GM12891 (cell line): Measurements from ENCODE around the gene TUBD1.
"Not testable (repeated sequence)": the region's sequence is repeated elsewhere in the genome, so short reads cannot be mapped to it uniquely, and the experiment has no call there.

Experiments used
- DNase-seq: peaks from one replicate; pipeline ENCODE4 v3.0.0; 2011; ENCODE audit warnings: low spot score; ENCODE audit not compliant: insufficient read length
- FAIRE-seq: peaks from 2 replicates; lab custom pipeline; 2011; peaks lifted over from hg19 to GRCh38; lab: Jason Lieb, UNC
- PAX5 ChIP-seq: IDR thresholded peaks from 2 replicates; pipeline ENCODE4 v1.6.1; 2011; ENCODE audit warnings: low read length, moderate library complexity, mild to moderate bottlenecking; ENCODE audit not compliant: insufficient read depth, severe bottlenecking
- POLR2A ChIP-seq: IDR thresholded peaks from 2 replicates; pipeline ENCODE4 v1.6.1; 2011; ENCODE audit warnings: low read depth, low read length, control low read depth
- POLR2AphosphoS5 ChIP-seq: IDR thresholded peaks from 2 replicates; pipeline ENCODE4 v1.6.1; 2011; ENCODE audit warnings: low read depth, low read length, control low read depth
- POU2F2 ChIP-seq: IDR thresholded peaks from 2 replicates; pipeline ENCODE4 v1.6.1; 2011; ENCODE audit warnings: low read depth, mild to moderate bottlenecking, control low read depth, low read length, moderate library complexity
- SPI1 ChIP-seq: IDR thresholded peaks from 2 replicates; pipeline ENCODE4 v1.6.1; 2011; ENCODE audit warnings: low read depth, low read length, control low read depth
- TAF1 ChIP-seq: IDR thresholded peaks from 2 replicates; pipeline ENCODE4 v1.6.1; 2011; ENCODE audit warnings: low read depth, low read length, control low read depth

The TUBD1 gene

DNA sequence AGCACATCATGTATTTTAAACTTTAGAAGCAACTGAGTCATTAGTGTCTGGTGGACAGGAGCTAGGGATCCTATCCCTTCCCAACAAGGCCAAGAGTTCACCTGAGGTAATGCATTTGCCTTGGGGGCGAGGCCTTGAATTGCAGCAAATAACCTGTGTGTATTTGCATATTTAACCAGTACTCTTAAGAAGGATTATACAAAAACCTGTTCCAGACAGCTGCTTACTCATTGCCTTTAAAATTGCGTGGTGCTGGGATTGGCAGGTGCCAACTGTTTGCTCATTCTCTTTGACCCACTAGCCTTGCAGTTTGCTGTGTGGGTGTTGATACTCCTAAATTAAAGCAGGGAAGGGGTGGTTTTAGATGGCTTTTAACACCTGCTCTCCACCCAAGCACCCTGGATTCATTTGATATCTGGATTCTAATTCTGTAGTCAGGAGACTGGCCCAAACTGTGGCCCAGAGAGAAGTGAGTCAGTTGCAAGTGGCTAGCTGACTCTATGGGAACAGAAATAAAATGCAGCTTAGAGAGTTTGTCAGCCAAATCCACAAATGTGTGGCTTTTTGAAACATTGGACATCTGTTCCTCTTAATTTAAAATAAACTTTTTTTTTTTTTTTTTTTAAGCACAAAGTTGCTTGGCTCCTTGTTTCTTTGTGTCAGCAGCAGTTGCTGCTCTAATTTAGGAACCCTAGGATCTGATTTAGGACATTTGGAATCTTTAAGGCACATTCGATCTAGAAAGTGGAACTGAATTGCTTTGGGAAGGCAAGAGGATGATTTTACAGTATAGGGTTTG is 46.9 kb downstream of the TUBD1 start:
- TF ChIP-seq PAX5 (no peak), POU2F2 (peak; percentile 87), POLR2AphosphoS5 (no peak), SPI1 (peak; percentile 56; the same call in 1 of the 2 replicates), TAF1 (no peak), POLR2A (no peak)
- DNase-seq (no peak), FAIRE-seq (no peak)

GRCh38 chr17:59844884-59845594 is 47.7 kb downstream of the TUBD1 start:
- DNase-seq (no peak), FAIRE-seq (no peak)
- no peak for TF ChIP-seq POU2F2
- no peak for TF ChIP-seq TAF1
- no peak for TF ChIP-seq POLR2A
- no peak for TF ChIP-seq POLR2AphosphoS5
- TF ChIP-seq SPI1: no peak
- TF ChIP-seq PAX5: peak; percentile 31

DNA sequence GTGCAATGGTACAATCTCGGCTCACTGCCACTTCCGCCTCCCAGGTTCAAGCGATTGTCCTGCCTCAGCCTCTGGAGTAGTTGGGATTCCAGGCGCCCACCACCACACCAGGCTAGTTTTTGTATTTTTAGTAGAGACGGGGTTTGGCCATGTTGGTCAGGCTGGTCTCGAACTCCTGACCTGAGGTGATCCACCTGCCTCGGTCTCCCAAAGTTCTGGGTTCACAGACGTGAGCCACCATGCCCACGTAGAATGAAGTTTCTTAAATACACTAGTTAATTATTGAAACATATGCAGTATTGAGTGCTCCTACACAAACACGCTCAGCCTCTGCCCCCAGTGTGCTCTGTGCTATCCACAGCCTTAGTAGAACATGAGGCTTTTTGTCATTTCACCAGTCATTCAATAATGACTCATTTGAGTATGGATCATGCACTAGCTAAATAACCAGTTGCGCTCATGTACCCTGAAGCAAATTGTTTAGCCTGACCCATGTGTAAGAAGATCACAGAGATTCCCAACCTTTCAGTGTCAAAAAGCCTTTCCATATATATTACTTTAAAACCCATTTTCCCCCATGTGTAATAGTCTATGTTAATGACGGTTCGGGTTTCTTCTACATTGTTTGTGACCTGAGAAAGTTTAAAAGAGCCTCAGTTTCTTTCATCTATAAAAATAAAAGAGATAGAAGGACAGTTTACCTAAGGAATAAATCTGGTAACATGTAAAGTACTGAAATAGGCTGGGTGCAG is 49.7 kb downstream of the TUBD1 start:
- DNase-seq (no peak), FAIRE-seq (no peak)
- no peak for TF ChIP-seq SPI1
- no peak for TF ChIP-seq PAX5
- peak; percentile 70 for TF ChIP-seq POU2F2
- peak; percentile 82 for TF ChIP-seq POLR2AphosphoS5
- peak; percentile 94 for TF ChIP-seq POLR2A
- TF ChIP-seq TAF1: peak; percentile 50; the same call in 1 of the 2 replicates

DNA sequence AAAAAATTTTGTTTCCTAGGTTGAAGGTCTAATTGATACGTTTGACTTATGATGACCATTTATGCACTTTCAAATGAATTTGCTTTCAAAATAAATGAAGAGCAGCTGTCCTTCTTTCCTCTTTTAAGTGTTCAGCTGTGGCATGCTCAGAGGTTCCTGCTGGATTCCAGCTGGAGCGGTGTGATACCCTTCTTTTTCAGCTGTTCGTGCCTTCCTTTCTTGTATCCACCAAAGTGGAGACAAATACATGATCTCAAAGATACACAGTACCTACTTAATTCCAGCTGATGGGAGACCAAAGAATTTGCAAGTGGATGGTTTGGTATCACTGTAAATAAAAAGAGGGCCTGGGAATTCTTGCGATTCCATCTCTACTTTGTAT is 50.9 kb downstream of the TUBD1 start:
- FAIRE-seq, DNase-seq: not testable (repeated sequence)

DNA sequence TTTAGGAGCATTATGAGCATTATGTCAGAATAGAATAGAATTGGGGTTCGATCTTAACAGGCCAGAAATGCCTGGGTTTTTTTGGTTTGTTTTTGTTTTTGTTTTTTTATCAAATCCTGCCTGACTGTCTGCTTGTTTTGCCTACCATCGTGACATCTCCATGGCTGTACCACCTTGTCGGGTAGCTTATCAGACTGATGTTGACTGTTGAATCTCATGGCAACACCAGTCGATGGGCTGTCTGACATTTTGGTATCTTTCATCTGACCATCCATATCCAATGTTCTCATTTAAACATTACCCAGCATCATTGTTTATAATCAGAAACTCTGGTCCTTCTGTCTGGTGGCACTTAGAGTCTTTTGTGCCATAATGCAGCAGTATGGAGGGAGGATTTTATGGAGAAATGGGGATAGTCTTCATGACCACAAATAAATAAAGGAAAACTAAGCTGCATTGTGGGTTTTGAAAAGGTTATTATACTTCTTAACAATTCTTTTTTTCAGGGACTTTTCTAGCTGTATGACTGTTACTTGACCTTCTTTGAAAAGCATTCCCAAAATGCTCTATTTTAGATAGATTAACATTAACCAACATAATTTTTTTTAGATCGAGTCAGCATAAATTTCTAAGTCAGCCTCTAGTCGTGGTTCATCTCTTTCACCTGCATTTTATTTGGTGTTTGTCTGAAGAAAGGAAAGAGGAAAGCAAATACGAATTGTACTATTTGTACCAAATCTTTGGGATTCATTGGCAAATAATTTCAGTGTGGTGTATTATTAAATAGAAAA is 51.5 kb downstream of the TUBD1 start:
- not testable (repeated sequence) for DNase-seq
- FAIRE-seq: peak; percentile 5
- peak; percentile 71 for TF ChIP-seq POLR2AphosphoS5

DNA sequence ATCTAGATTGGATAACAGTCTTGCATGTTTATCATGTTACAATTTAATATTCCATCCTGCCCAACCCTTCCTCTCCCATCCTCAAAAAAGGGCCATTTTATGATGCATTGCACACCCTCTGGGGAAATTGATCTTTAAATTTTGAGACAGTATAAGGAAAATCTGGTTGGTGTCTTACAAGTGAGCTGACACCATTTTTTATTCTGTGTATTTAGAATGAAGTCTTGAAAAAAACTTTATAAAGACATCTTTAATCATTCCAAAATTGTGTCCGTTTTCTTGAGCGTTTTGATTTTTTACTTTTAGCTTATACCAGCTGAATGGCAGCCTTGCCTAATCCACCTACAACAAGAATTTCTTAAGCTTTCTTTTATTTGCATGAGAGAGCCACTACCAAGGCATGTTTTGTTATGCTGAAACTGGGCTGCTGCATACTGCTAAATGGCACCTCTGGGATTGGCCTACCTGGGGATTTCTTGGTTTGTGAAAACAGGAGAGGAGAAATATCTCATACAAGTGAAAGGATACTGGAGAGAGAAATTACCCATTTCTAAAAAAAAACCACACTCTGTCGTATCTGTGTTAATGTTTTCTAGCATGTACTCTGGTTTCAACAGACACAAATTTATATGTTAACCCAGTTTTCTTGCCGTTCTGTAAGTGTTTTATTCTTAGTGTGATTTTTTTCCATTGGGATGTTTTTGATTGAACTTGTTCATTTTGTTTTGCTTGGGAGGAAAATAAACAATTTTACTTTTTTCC is 52.2 kb downstream of the TUBD1 start:
- FAIRE-seq (no peak), DNase-seq (no peak)
- TF ChIP-seq SPI1: no peak
- TF ChIP-seq TAF1: no peak; the same call in 1 of the 2 replicates
- TF ChIP-seq POLR2AphosphoS5: no peak; the same call in 1 of the 2 replicates
- no peak; the same call in 1 of the 2 replicates for TF ChIP-seq POLR2A
- no peak for TF ChIP-seq POU2F2
- no peak for TF ChIP-seq PAX5

- no peak for FAIRE-seq
- DNase-seq: no peak
- no peak for TF ChIP-seq POU2F2
- TF ChIP-seq TAF1: no peak
- TF ChIP-seq POLR2AphosphoS5: no peak; the same call in 1 of the 2 replicates
- TF ChIP-seq POLR2A: no peak; the same call in 1 of the 2 replicates
- TF ChIP-seq SPI1: no peak
- no peak for TF ChIP-seq PAX5
Observed at GRCh38 chr17:59839651-59840328, 53.0 kb downstream of the TUBD1 start.

DNA sequence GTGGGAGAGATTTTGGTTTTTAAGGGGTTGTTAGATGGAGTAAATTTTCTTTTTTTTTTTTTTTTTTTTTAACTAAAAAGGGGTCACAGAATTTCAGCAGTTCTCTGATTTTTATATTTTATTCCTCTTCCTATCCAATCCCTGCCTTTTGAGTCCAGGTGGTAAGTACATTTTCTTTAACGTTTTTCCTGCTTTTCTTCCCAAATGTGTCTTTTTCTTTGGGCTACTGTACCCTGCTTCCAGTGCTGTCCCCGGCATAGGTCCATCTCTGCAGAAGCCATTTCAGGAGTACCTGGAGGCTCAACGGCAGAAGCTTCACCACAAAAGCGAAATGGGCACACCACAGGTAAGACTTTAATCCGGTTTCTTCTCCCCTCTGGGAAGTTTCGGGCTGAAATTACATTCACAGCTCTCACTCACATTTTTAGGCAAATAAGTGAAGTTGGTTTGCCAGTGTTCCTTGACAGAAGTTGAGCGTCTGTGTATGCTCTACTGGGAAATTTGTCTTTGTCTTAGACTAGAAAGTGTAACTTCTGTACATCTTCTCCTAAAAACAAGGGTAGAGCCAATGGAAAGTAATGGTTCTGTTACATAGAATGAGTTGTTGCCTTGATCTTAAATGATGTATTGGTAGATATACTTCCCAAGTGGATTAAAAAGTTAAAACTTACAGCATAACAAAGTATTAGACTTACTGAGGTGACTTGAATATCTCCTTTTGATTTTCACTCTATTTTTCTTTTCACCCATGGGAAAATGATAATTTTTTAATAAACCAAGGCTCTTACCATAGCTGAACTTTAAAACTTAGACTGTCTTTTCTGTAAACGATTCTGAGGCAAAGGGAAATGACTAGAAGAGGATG is 54.5 kb downstream of the TUBD1 start:
- DNase-seq: no peak
- no peak for TF ChIP-seq PAX5
- TF ChIP-seq POLR2AphosphoS5: no peak
- no peak for TF ChIP-seq SPI1
- no peak for TF ChIP-seq POLR2A
- TF ChIP-seq TAF1: no peak
- FAIRE-seq: no peak
